ENCODE data around the gene OR51L1. TPM values are rescaled to one million over a fixed set of nuclear protein-coding genes. Genes with fewer than 3 reads are reported as not detected.

The OR51L1 gene
- total RNA-seq, 1 donor from 2014 or later = not detected

GRCh38 chr11:4991060-4991459 is 3.6 kb upstream of the OR51L1 start:
- no peak overlapping the region for H3K27ac Mint-ChIP-seq
- intact Hi-C loops (cut with micrococcal nuclease) = no loop called here
- H3K4me1 Mint-ChIP-seq = no peaks in the 10 kb centered on the region
- no peak for TF ChIP-seq CTCF (IDR thresholded peaks at IDR 0.05)
- POLR2A ChIA-PET = no interaction called here
- no peaks in the 10 kb centered on the region for H3K36me3 Mint-ChIP-seq (ENCODE audit: low read depth)
- H3K4me3 Mint-ChIP-seq = no peak overlapping the region
- CTCF ChIA-PET = no interaction called here
- H3K27me3 Mint-ChIP-seq = peaks cover 3% of the 10 kb centered on the region
- DNase-seq (no peak), ATAC-seq (ENCODE audit: low read depth) (no peak)
- H3K9me3 Mint-ChIP-seq = no peaks in the 10 kb centered on the region

GRCh38 chr11:5004424-5005274 is 10.0 kb downstream of the OR51L1 start:
- Mint-ChIP-seq H3K4me1 (no peaks in the 10 kb centered on the region), H3K27ac (no peak overlapping the region), H3K27me3 (peaks cover 2% of the 10 kb centered on the region), H3K36me3 (ENCODE audit: low read depth) (no peaks in the 10 kb centered on the region), H3K4me3 (no peak overlapping the region), H3K9me3 (no peaks in the 10 kb centered on the region)
- ChIA-PET POLR2A (no interaction called here), CTCF (interaction anchor here (0.9 to 1.8 kb wide), 2 partner anchors 368 to 817 kb away, joined by 3 to 7 read pairs; partner anchors contain the start of gene OR51D1)
- intact Hi-C loops (cut with micrococcal nuclease) = loop anchor here (1.0 kb wide), 1 partner anchor 817 kb away; no protein-coding TSS in a partner anchor
- TF ChIP-seq CTCF (IDR thresholded peaks at IDR 0.05) = no peak
- no peak for DNase-seq
- ATAC-seq (ENCODE audit: low read depth) = no peak

GRCh38 chr11:5007561-5007960 is 12.9 kb downstream of the OR51L1 start:
- ATAC-seq (ENCODE audit: low read depth) (no peak), DNase-seq (no peak)
- Mint-ChIP-seq H3K4me1 (no peaks in the 10 kb centered on the region), H3K27ac (no peak overlapping the region), H3K9me3 (no peaks in the 10 kb centered on the region), H3K27me3 (no peaks in the 10 kb centered on the region), H3K36me3 (ENCODE audit: low read depth) (no peaks in the 10 kb centered on the region), H3K4me3 (no peak overlapping the region)
- no peak for TF ChIP-seq CTCF (IDR thresholded peaks at IDR 0.05)
- intact Hi-C loops (cut with micrococcal nuclease) = no loop called here
- POLR2A ChIA-PET = no interaction called here
- CTCF ChIA-PET = interaction anchor here (1.7 kb wide), 1 partner anchor 370 kb away, joined by 3 read pairs; the partner anchor contains the start of gene OR51D1

GRCh38 chr11:5011254-5011653 is 16.6 kb downstream of the OR51L1 start:
- no peaks in the 10 kb centered on the region for H3K4me1 Mint-ChIP-seq
- TF ChIP-seq CTCF (IDR thresholded peaks at IDR 0.05) = no peak
- no peak for DNase-seq
- H3K27ac Mint-ChIP-seq = no peak overlapping the region
- ChIA-PET CTCF (no interaction called here), POLR2A (no interaction called here)
- intact Hi-C loops (cut with micrococcal nuclease) = no loop called here
- no peaks in the 10 kb centered on the region for H3K9me3 Mint-ChIP-seq
- H3K4me3 Mint-ChIP-seq = no peak overlapping the region
- no peaks in the 10 kb centered on the region for H3K36me3 Mint-ChIP-seq (ENCODE audit: low read depth)
- no peak for ATAC-seq (ENCODE audit: low read depth)
- peaks cover 2% of the 10 kb centered on the region for H3K27me3 Mint-ChIP-seq

GRCh38 chr11:5013012-5013411 is 18.4 kb downstream of the OR51L1 start:
- ChIA-PET POLR2A (no interaction called here), CTCF (no interaction called here)
- intact Hi-C loops (cut with micrococcal nuclease) = no loop called here
- Mint-ChIP-seq H3K4me1 (no peaks in the 10 kb centered on the region), H3K9me3 (no peaks in the 10 kb centered on the region), H3K36me3 (ENCODE audit: low read depth) (no peaks in the 10 kb centered on the region), H3K4me3 (no peak overlapping the region), H3K27me3 (peaks cover 2% of the 10 kb centered on the region), H3K27ac (no peak overlapping the region)
- TF ChIP-seq CTCF (IDR thresholded peaks at IDR 0.05) = no peak
- DNase-seq = no peak
- ATAC-seq (ENCODE audit: low read depth) = no peak
